Left forelimb (tissue), 1 donor: ENCODE measurements around the gene RBM28.

Source experiments
- DNase-seq: peaks from one replicate; pipeline ENCODE4 v3.0.0-alpha.2; 2018; ENCODE audit warnings: low spot score

RBM28 gene

GRCh38 chr7:128343554-128344430 is at the start of gene RBM28:
RBM28 (minus strand) TSS chr7:128343908; CDS start chr7:128343793, 115 bp downstream.
- DNase-seq: peak; percentile 91

- DNase-seq: no peak
Observed at GRCh38 chr7:128392446-128393327, 49.0 kb upstream of the RBM28 start.

- no peak for DNase-seq
Observed at GRCh38 chr7:128391805-128392204, 48.1 kb upstream of the RBM28 start.

- DNase-seq: no peak
Observed at GRCh38 chr7:128390871-128391565, 47.3 kb upstream of the RBM28 start.

- DNase-seq: no peak
Observed at GRCh38 chr7:128389618-128390329, 46.1 kb upstream of the RBM28 start.

- DNase-seq: no peak
Observed at GRCh38 chr7:128389085-128389617, 45.4 kb upstream of the RBM28 start.

GRCh38 chr7:128388145-128388485 is 44.4 kb upstream of the RBM28 start:
- DNase-seq: no peak

- DNase-seq: peak; percentile 86
Observed at GRCh38 chr7:128387216-128388144, 43.8 kb upstream of the RBM28 start.

GRCh38 chr7:128385988-128386925 is 42.5 kb upstream of the RBM28 start:
- no peak for DNase-seq

GRCh38 chr7:128384726-128385125 is 41.0 kb upstream of the RBM28 start:
- DNase-seq: no peak

GRCh38 chr7:128383776-128384175 is 40.1 kb upstream of the RBM28 start:
- no peak for DNase-seq

GRCh38 chr7:128381161-128381821 is 37.6 kb upstream of the RBM28 start:
- peak; percentile 61 for DNase-seq

- DNase-seq: peak; percentile 55
Observed at GRCh38 chr7:128380483-128381106, 36.9 kb upstream of the RBM28 start.

GRCh38 chr7:128379900-128380479 is 36.3 kb upstream of the RBM28 start:
- DNase-seq: peak; percentile 50

GRCh38 chr7:128378637-128379036 is 34.9 kb upstream of the RBM28 start:
- no peak for DNase-seq

- no peak for DNase-seq
Observed at GRCh38 chr7:128376077-128376476, 32.4 kb upstream of the RBM28 start.

GRCh38 chr7:128374041-128374440 is 30.3 kb upstream of the RBM28 start:
- no peak for DNase-seq

GRCh38 chr7:128373606-128374005 is 29.9 kb upstream of the RBM28 start:
- no peak for DNase-seq
